Measurements from ENCODE around the gene NCBP3. TPM values are rescaled to one million over a fixed set of nuclear protein-coding genes. Genes with fewer than 3 reads are reported as not detected.

NCBP3 gene
- total and polyA plus RNA-seq, 2 donors (not counting 3 experiments of a cell fraction or from before 2014, with no cell fraction given) = 18.2 to 51.1 TPM

- no peaks in the 10 kb centered on the region for H3K36me3 ChIP-seq (ENCODE audit: control insufficient read depth in 2 of 2, extremely low read depth in 1 of 2, insufficient read depth in 2 of 2, low read length in 2 of 2)
- H2AFZ ChIP-seq (ENCODE audit: low read depth, low read length) = no peak overlapping the region
- H3K9ac ChIP-seq (replicated peaks; ENCODE audit: extremely low read depth, insufficient read depth, low read length) = no peak overlapping the region
- H3K27me3 ChIP-seq (ENCODE audit: control insufficient read depth in 2 of 2, insufficient read depth in 2 of 2, low read length in 2 of 2) = no peaks in the 10 kb centered on the region
- intact Hi-C loops (cut with micrococcal nuclease) = no loop called here
- TF ChIP-seq POLR2A (IDR thresholded peaks at IDR 0.05; ENCODE audit: low read depth, low read length) (no peak), MYC (IDR thresholded peaks at IDR 0.05; ENCODE audit: low read depth, low read length) (no peak), CTCF (IDR thresholded peaks at IDR 0.05; ENCODE audit: extremely low read depth in 1 of 2, insufficient read depth in 1 of 2, low read depth in 1 of 2, low read length in 2 of 2) (no peak), MAX (IDR thresholded peaks at IDR 0.05; ENCODE audit: insufficient read depth, insufficient read length) (no peak), JUN (IDR thresholded peaks at IDR 0.05; ENCODE audit: borderline replicate concordance, insufficient read depth, insufficient read length, low read depth) (no peak), POLR2AphosphoS5 (IDR thresholded peaks at IDR 0.05; ENCODE audit: insufficient read depth, low read depth, low read length) (no peak), FOS (IDR thresholded peaks at IDR 0.05; ENCODE audit: borderline replicate concordance, insufficient read depth, low read length) (no peak), EZH2 (IDR thresholded peaks at IDR 0.05; ENCODE audit: borderline replicate concordance, low read depth, low read length, severe bottlenecking) (no peak), GATA2 (IDR thresholded peaks at IDR 0.05; ENCODE audit: insufficient read depth, insufficient read length, low read depth, low read length) (no peak)
- dilution Hi-C loops (cut with MboI; ENCODE audit: extremely low pct_ligation_motif_present, low sequenced_read_pairs) = no loop called here
- H3K4me2 ChIP-seq (ENCODE audit: insufficient read depth, low read length) = no peak overlapping the region
- no peaks in the 10 kb centered on the region for H3K79me2 ChIP-seq (ENCODE audit: control insufficient read depth, insufficient read depth, low read length)
- H3K4me1 ChIP-seq (ENCODE audit: control insufficient read depth, extremely low read depth, insufficient read depth, low read length) = peaks cover 2% of the 10 kb centered on the region
- POLR2A ChIA-PET = no interaction called here
- no peak overlapping the region for H3K27ac ChIP-seq (ENCODE audit: insufficient read depth, low read depth, low read length)
- no peaks in the 10 kb centered on the region for H3K9me1 ChIP-seq (replicated peaks; ENCODE audit: control insufficient read depth, extremely low read depth, insufficient read depth, low read length)
- H4K20me1 ChIP-seq (replicated peaks; ENCODE audit: control insufficient read depth, extremely low read depth, insufficient read depth, low read length) = no peaks in the 10 kb centered on the region
- H3K9me3 ChIP-seq (replicated peaks; ENCODE audit: control insufficient read depth, insufficient read depth, low read length) = no peaks in the 10 kb centered on the region
- FAIRE-seq = no peak
- no peak for DNase-seq (ENCODE audit: low read depth, low spot score)
- H3K4me3 ChIP-seq (replicated peaks in 1 of 3; ENCODE audit: insufficient read depth in 1 of 3, low read depth in 1 of 3, low read length in 3 of 3) = no peak overlapping the region
- CTCF ChIA-PET = interaction anchor here (2.0 to 4.0 kb wide), 2 partner anchors 25 to 26 kb away, joined by 7 to 22 read pairs; no protein-coding TSS in a partner anchor
- no TSS peak for BruUV-seq (replicated peaks)
Measured at GRCh38 chr17:3762922-3763776, 82.9 kb downstream of the NCBP3 start.

All from endothelial cell of umbilical vein (primary cell).